Heart right ventricle (tissue), 16 donors: ENCODE data around the gene DNAJB6. TPM values are rescaled to one million over a fixed set of nuclear protein-coding genes. Genes with fewer than 3 reads are reported as not detected.

ENCODE experiments used
- ATAC-seq, 8 donors: fragments of 200-7000 bp; cut with Tn5 transposase; one replicate each; pipeline ENCODE4 v1.9.1; 2020; ENCODE audit warnings: mild to moderate bottlenecking in 8 of 8, moderate library complexity in 8 of 8, moderate number of reproducible peaks in 1 of 8
- DNase-seq, 2 donors: peaks; one replicate each; pipeline ENCODE4 v3.0.0-alpha.2; 2020
- H3K27ac ChIP-seq, 10 donors: fragments of 200-600 bp; sonication (generic) in 2 of 10; one replicate each; pipeline versions ENCODE4 v1.5.0 to v1.8.0; 2020 to 2022; ENCODE audit warnings: mild to moderate bottlenecking in 3 of 10
- H3K27me3 ChIP-seq, 7 donors: fragments of 200-600 bp; one replicate each; pipeline ENCODE4 v1.8.0; 2021 to 2022; ENCODE audit warnings: mild to moderate bottlenecking in 2 of 7
- H3K36me3 ChIP-seq, 9 donors: fragments of 200-600 bp; sonication (generic) in 1 of 9; one replicate each; pipeline versions ENCODE4 v1.5.0 to v1.8.0; 2020 to 2022; ENCODE audit warnings: mild to moderate bottlenecking in 2 of 9
- H3K4me1 ChIP-seq, 9 donors: fragments of 200-600 bp; sonication (generic) in 1 of 9; one replicate each; pipeline versions ENCODE4 v1.5.0 to v1.8.0; 2020 to 2022; ENCODE audit warnings: mild to moderate bottlenecking in 4 of 9
- H3K4me3 ChIP-seq, 10 donors: fragments of 200-600 bp; sonication (generic) in 2 of 10; one replicate each; pipeline versions ENCODE4 v1.5.0 to v1.8.0; 2020 to 2022; ENCODE audit warnings: mild to moderate bottlenecking in 7 of 10, moderate library complexity in 2 of 10
- H3K9me3 ChIP-seq, 11 donors: fragments of 200-600 bp in 10 of 11; sonication (generic) in 2 of 11; one replicate each; pipeline versions ENCODE4 v1.5.0 to v1.8.0; 2013 to 2022; ENCODE audit warnings: mild to moderate bottlenecking in 2 of 11, control low read depth in 1 of 11, moderate library complexity in 1 of 11
- CTCF ChIP-seq, 9 donors: fragments of 200-600 bp; sonication (generic) in 2 of 9; IDR thresholded peaks; one replicate each; pipeline versions ENCODE4 v1.5.0 to v1.8.0; 2021 to 2022; ENCODE audit warnings: antibody characterized with exemption in 9 of 9, mild to moderate bottlenecking in 5 of 9, moderate library complexity in 1 of 9
- WGBS, 2 donors: extraction: QIAGEN DNeasy Blood & Tissue Kit; methylation state at CpG; one replicate each; pipeline ENCODE4 v1.1.7; 2013; ENCODE audit warnings: inconsistent platforms in 1 of 2; 5-methylcytosine and 5-hydroxymethylcytosine counted together
- intact Hi-C, 10 donors: fragments of 100-400 bp; cut with DNase I; formaldehyde crosslinking; loops; one replicate each; pipeline versions ENCODE4 v1.11.1 to v1.14.2; 2022
- polyA plus RNA-seq, 2 donors: library from polyadenylated mRNA; stranded (reverse); fragments of 200-250 nt; gene quantifications; one replicate each; pipeline ENCODE4 v1.2.3, GENCODE V29; 2013
- total RNA-seq, 10 donors: library from RNA; stranded (reverse); fragmentation: NEBNext Ultra II Directional in 3 of 10; extraction: Animal tissue kit (Norgen Biotek cat#: 25700) in 3 of 10; gene quantifications; one replicate each; pipeline versions ENCODE4 v1.2.1 to v1.2.4, GENCODE V29; 2021 to 2023
- donor health status: Arrhythmogenic right ventricular cardiomyopathy.
- donor health status: ischemic (EF 13 %, LVEDD 7.1; RV severe dilation, severe dysfunction).
- donor health status: healthy with polysubstance abuse.
- donor health status: DM: no; HTN: yes; CAD: no.
- donor health status: DM: no; HTN: no; CAD: no.
- donor health status: ischemic (EF 25% LVEDD 6.9; RV normal size, moderate dysfunction).
- donor health status: ischemic (EF 25% LVEDD 5.7; RV mildly dilated, moderate dysfunction).
- donor health status: healthy.
- donor health status: DM: yes; HTN: yes; CAD: no.
- donor health status: Ischemic cardiomyopathy.
- donor health status: ischemic (EF 35%, LVEDD 5.7; RV mildly dilated, moderate dysfunction).
- donor health status: nonischemic (EF 11% LVEDD 7.7; RV severe dilation, severe dysfunction).
- donor health status: DM: yes; HTN: yes; CAD: no.
- donor health status: PGD.
- donor health status: ischemic (EF 29% LVEDD 5.4; RV normal size, mild dysfunction).
- donor health status: nonischemic (EF 23%, LVEDD 6.1; RV moderate dilation, normal function).

DNAJB6 gene
- total and polyA plus RNA-seq, 12 donors, result 114 to 200 (median 183) TPM

DNA sequence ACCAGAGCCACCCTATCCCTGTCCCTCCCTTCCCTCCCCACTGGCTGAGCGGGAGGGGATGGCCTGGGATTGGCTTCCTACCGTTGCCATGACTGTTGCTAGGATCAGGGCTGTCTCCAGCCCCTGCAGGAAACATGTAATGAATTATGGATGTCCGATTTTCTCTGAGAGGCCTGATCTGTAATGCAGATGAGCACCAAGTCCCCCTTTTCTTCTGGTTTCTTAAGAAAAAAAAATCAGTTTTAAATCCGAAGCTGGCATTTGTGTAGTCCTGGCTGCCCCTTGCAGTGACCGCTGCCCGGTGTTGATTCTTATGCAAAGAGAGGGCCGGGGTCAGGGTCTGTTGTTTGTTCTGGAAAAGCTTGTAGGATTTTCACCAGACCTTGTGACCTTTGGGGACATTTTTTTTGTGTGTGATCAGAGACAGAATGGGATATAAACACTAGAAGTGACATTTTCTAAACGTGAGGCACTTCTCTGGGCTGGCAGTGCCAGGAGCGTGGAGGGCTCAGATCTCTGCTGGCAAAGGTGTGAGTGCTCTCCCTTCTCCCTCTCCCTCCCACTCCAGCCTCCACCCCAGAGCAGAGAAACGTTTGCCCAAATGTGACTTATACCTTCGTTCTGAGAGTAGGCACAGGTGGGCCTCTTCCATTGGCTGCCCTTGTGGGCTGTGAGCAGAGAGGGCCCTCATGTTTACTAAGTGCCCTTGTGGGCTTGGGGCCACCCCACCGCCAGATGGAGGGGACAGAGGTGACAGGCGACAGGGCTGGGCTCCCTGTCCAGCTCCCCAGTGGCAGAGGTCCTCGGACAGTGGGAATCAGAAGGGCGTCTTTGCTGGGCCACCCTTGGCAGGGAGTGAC lies 127.5 kb downstream of the DNAJB6 start:
- no peak for ATAC-seq
- intact Hi-C loops, result no loop called here
- WGBS, 2 donors, result 31 to 32% methylated on average over 15 of the region's 15 CpGs

GRCh38 chr7:157464971-157465886 lies 128.4 kb downstream of the DNAJB6 start:
- Histone ChIP-seq H3K27ac (no peak overlapping the region), H3K27me3 (peaks cover 0 to 78% (median 48%) of the 10 kb centered on the region in 7 donors), H3K4me1 (no peaks in the 10 kb centered on the region), H3K36me3 (no peaks in the 10 kb centered on the region), H3K9me3 (no peaks in the 10 kb centered on the region), H3K4me3 (no peak overlapping the region)
- ATAC-seq (no peak), DNase-seq (no peak)
- 47 to 52% methylated on average over 30 of the region's 30 CpGs for WGBS, 2 donors
- intact Hi-C loops, result no loop called here
- no peak for TF ChIP-seq CTCF (IDR thresholded peaks at IDR 0.05)

More for the DNA sequence above, 127.5 kb downstream of the DNAJB6 start:
- H3K4me3 ChIP-seq, result no peak overlapping the region
- H3K27ac ChIP-seq, result no peak overlapping the region
- no peak for DNase-seq
- H3K36me3 ChIP-seq, result no peaks in the 10 kb centered on the region
- no peaks in the 10 kb centered on the region for H3K9me3 ChIP-seq
- no peaks in the 10 kb centered on the region for H3K4me1 ChIP-seq
- peaks cover 0 to 75% (median 48%) of the 10 kb centered on the region in 7 donors for H3K27me3 ChIP-seq
- no peak for TF ChIP-seq CTCF (IDR thresholded peaks at IDR 0.05)

DNA sequence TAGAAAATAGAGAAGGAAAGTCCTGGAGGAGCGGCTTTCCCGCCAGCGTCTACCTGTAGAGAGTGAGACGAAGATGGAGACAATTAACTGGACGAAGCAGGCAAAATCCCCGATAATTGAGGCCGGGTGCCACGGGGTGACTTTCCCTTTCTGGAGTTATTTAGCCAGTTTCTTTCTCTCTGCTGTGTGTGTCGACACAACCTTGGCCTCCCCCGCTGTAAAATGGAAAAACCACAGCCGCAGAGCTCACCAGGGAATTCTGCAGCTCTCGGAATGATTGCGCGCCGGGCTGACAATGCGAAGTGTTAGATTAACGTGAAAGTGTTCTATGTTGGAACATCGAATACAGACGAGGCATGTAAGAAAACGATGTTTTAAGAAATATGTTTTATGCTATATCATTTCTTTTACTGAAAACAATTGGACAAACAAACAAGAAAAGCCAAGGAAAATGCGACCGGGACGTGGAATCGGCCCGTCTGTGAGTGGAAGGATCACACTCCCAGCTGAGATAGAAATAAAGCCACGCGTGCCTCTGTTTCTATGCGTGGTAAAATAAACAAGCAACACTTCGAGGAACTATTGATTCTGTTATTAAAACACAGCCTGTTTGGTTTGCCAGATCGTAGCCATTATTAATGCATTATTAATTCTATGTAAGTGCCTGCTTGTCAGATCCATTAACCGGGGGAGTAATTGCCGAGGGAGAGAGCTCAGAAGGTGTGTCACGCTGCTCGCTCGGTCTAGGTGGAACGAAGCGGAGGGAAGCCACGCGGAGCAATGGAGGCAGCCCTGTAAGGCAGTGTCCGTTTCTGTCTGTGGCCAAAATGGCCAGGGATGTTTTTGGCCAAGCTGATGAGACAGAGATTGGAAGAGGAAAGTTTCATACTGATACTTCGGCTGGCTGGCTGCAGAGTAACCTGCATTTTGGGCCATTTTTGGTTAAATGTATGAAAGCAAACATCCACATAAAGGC lies 129.4 kb downstream of the DNAJB6 start:
- no peaks in the 10 kb centered on the region for H3K9me3 ChIP-seq
- no peak overlapping the region for H3K4me3 ChIP-seq
- no peak for TF ChIP-seq CTCF (IDR thresholded peaks at IDR 0.05)
- intact Hi-C loops, result no loop called here
- 77 to 79% methylated on average over 41 of the region's 41 CpGs for WGBS, 2 donors
- no peaks in the 10 kb centered on the region for H3K36me3 ChIP-seq
- H3K4me1 ChIP-seq, result no peaks in the 10 kb centered on the region
- peaks cover 0 to 75% (median 48%) of the 10 kb centered on the region in 7 donors for H3K27me3 ChIP-seq
- no peak for ATAC-seq
- H3K27ac ChIP-seq, result no peak overlapping the region
- no peak for DNase-seq
